ENCODE measurements around the gene TNFRSF12A. TPM values are rescaled to one million over a fixed set of nuclear protein-coding genes. Genes with fewer than 3 reads are reported as not detected.

TNFRSF12A gene
- total and polyA plus RNA-seq, 9 of the 15 experiments (the other 6 are each of a cell fraction or from before 2014, with no cell fraction given), result 0.41 to 61.8 (median 26.5) TPM

- TF ChIP-seq, protein P1, sequence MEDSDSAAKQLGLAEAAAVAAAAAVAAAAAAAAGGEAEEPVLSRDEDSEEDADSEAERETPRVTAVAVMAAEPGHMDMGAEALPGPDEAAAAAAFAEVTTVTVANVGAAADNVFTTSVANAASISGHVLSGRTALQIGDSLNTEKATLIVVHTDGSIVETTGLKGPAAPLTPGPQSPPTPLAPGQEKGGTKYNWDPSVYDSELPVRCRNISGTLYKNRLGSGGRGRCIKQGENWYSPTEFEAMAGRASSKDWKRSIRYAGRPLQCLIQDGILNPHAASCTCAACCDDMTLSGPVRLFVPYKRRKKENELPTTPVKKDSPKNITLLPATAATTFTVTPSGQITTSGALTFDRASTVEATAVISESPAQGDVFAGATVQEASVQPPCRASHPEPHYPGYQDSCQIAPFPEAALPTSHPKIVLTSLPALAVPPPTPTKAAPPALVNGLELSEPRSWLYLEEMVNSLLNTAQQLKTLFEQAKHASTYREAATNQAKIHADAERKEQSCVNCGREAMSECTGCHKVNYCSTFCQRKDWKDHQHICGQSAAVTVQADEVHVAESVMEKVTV (CRISPR knock-in tag; IDR thresholded peaks at IDR 0.05), result peak; percentile 81
- TF ChIP-seq NFXL1 (CRISPR knock-in tag; IDR thresholded peaks at IDR 0.05) (no peak), CCAR2 (IDR thresholded peaks at IDR 0.05; ENCODE audit: low read depth, low read length) (no peak), XRCC5 (IDR thresholded peaks at IDR 0.05; ENCODE audit: low read depth, low read length) (peak; percentile 77), SMC3 (conservative IDR thresholded peaks at IDR 0.05; ENCODE audit: insufficient read depth, low read depth, low read length) (peak; percentile 76), NR2F6 (CRISPR knock-in tag; IDR thresholded peaks at IDR 0.05) (no peak), BCOR (IDR thresholded peaks at IDR 0.05) (peak; percentile 71), BHLHE40 (IDR thresholded peaks at IDR 0.05; ENCODE audit: low read length) (peak; percentile 38; the same call in 1 of the 2 replicates), SNIP1 (IDR thresholded peaks at IDR 0.05; ENCODE audit: low read depth) (no peak), GTF2B (IDR thresholded peaks at IDR 0.05; ENCODE audit: extremely low read depth, insufficient read length) (no peak)
- TF ChIP-seq, protein P2, sequence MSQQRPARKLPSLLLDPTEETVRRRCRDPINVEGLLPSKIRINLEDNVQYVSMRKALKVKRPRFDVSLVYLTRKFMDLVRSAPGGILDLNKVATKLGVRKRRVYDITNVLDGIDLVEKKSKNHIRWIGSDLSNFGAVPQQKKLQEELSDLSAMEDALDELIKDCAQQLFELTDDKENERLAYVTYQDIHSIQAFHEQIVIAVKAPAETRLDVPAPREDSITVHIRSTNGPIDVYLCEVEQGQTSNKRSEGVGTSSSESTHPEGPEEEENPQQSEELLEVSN (IDR thresholded peaks at IDR 0.05; ENCODE audit: borderline replicate concordance in 1 of 2, extremely low read depth in 1 of 2, insufficient read depth in 1 of 2, insufficient read length in 1 of 2, low read depth in 1 of 2, low read length in 1 of 2, poor library complexity in 1 of 2, severe bottlenecking in 1 of 2), result peak; percentile 50 to 63
- TF ChIP-seq, protein P3, sequence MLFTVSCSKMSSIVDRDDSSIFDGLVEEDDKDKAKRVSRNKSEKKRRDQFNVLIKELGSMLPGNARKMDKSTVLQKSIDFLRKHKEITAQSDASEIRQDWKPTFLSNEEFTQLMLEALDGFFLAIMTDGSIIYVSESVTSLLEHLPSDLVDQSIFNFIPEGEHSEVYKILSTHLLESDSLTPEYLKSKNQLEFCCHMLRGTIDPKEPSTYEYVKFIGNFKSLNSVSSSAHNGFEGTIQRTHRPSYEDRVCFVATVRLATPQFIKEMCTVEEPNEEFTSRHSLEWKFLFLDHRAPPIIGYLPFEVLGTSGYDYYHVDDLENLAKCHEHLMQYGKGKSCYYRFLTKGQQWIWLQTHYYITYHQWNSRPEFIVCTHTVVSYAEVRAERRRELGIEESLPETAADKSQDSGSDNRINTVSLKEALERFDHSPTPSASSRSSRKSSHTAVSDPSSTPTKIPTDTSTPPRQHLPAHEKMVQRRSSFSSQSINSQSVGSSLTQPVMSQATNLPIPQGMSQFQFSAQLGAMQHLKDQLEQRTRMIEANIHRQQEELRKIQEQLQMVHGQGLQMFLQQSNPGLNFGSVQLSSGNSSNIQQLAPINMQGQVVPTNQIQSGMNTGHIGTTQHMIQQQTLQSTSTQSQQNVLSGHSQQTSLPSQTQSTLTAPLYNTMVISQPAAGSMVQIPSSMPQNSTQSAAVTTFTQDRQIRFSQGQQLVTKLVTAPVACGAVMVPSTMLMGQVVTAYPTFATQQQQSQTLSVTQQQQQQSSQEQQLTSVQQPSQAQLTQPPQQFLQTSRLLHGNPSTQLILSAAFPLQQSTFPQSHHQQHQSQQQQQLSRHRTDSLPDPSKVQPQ (CRISPR knock-in tag; IDR thresholded peaks at IDR 0.05; ENCODE audit: borderline replicate concordance), result no peak
Measured at GRCh38 chr16:2983706-2984136, 36.4 kb upstream of the TNFRSF12A start (continued).

Measured in K562 (cell line).